Peyer's patch (tissue), 4 donors: ENCODE measurements around the gene TYMP. TPM values are rescaled to one million over a fixed set of nuclear protein-coding genes. Genes with fewer than 3 reads are reported as not detected.

Source experiments
- DNase-seq, 3 donors: peaks; one replicate each; pipeline ENCODE4 v3.0.0-alpha.2; 2017 to 2019
- H3K27ac ChIP-seq, 4 donors: fragments of 200-600 bp; sonication (generic); one replicate each; pipeline ENCODE4 v1.5.1; 2016 to 2019
- H3K27me3 ChIP-seq, 2 donors: fragments of 200-600 bp; sonication (generic); one replicate each; pipeline ENCODE4 v1.5.1; 2019
- H3K36me3 ChIP-seq, 3 donors: fragments of 200-600 bp; sonication (generic); one replicate each; pipeline ENCODE4 v1.5.1; 2016 to 2019
- H3K4me1 ChIP-seq, 4 donors: fragments of 200-600 bp; sonication (generic); one replicate each; pipeline ENCODE4 v1.5.1; 2016 to 2019
- H3K4me3 ChIP-seq, 4 donors: fragments of 200-600 bp; sonication (generic); 1 replicate in 3 of 4; 2 replicates in 1 of 4; pipeline ENCODE4 v1.5.1; 2016 to 2019; ENCODE audit warnings: mild to moderate bottlenecking in 1 of 4
- H3K9me3 ChIP-seq, 4 donors: fragments of 200-600 bp; sonication (generic); one replicate each; pipeline ENCODE4 v1.5.1; 2016 to 2019; ENCODE audit warnings: mild to moderate bottlenecking in 1 of 4
- POLR2A ChIP-seq, 2 donors: fragments of 450-650 bp; IDR thresholded peaks; one replicate each; pipeline ENCODE4 v1.5.1; 2017; ENCODE audit warnings: antibody characterized with exemption in 2 of 2, mild to moderate bottlenecking in 2 of 2, moderate library complexity in 2 of 2
- total RNA-seq, 4 donors: library from RNA; depleted of rRNA; stranded (reverse); fragments of >200 nt; gene quantifications; one replicate each; pipeline ENCODE4 v1.1.0, GENCODE V29; 2016
- TF ChIP-seq, protein P1 (sequence below), 6 experiments: fragments of 450-650 bp in 4 of 6; fragments of 200-600 bp in 2 of 6; sonication (generic) in 1 of 6; IDR thresholded peaks; one replicate each; pipeline ENCODE4 v1.5.1; 2017 to 2019; ENCODE audit warnings: antibody characterized with exemption in 6 of 6, mild to moderate bottlenecking in 3 of 6, moderate library complexity in 1 of 6

The TYMP gene
- total RNA-seq, 4 donors from 2014 or later = 53.5 to 93.9 (median 88.3) TPM

DNA sequence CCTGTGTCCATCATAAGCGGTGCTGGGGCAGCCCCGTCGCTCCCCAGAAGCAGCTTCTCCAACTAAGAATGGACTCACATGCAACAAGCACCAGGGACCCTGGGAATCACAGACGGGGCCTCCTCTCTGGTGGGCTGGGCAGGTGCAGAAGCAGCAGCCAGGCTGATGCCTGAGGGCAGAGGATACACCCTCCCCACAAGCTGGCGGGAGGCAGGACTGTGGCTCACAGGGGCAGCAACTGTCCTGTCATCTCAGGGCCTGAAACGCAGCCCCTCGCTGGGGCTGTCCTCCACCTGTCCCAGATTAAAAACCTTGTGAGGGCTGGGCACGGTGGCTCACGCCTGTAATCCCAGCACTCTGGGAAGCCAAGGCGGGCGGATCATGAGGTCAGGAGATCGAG, 51.9 kb downstream of the TYMP start:
- H3K4me3 ChIP-seq = no peak overlapping the region
- no peak for DNase-seq
- no peaks in the 10 kb centered on the region for H3K36me3 ChIP-seq
- peaks cover 0 to 22% of the 10 kb centered on the region in 2 donors for H3K27me3 ChIP-seq
- TF ChIP-seq POLR2A (IDR thresholded peaks at IDR 0.05) = no peak
- TF ChIP-seq, protein P1, sequence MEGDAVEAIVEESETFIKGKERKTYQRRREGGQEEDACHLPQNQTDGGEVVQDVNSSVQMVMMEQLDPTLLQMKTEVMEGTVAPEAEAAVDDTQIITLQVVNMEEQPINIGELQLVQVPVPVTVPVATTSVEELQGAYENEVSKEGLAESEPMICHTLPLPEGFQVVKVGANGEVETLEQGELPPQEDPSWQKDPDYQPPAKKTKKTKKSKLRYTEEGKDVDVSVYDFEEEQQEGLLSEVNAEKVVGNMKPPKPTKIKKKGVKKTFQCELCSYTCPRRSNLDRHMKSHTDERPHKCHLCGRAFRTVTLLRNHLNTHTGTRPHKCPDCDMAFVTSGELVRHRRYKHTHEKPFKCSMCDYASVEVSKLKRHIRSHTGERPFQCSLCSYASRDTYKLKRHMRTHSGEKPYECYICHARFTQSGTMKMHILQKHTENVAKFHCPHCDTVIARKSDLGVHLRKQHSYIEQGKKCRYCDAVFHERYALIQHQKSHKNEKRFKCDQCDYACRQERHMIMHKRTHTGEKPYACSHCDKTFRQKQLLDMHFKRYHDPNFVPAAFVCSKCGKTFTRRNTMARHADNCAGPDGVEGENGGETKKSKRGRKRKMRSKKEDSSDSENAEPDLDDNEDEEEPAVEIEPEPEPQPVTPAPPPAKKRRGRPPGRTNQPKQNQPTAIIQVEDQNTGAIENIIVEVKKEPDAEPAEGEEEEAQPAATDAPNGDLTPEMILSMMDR (IDR thresholded peaks at IDR 0.05) = no peak
- no peaks in the 10 kb centered on the region for H3K9me3 ChIP-seq
- H3K4me1 ChIP-seq = peaks cover 0 to 38% (median 22%) of the 10 kb centered on the region in 4 donors
- no peak overlapping the region for H3K27ac ChIP-seq

DNA sequence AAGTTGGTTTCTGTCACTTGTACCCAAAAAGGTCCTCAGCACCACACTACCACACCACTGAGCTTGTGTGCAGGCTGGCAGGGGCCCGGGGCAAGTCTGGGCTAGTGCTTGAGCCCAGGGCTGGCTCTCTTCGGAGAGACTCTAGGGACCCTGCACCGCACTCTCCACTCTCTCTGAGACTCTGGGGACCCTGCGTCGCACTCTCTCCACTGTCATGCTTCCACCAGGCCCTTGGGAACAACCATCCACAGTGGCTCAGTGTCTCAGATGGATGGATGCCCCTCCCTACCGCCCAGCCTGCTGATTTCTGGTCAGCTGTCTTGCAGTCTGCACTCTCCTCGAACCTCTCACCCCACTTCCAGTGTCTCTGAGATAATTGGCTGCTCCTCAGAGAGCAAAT, 52.9 kb downstream of the TYMP start:
- no peak overlapping the region for H3K27ac ChIP-seq

More for the DNA sequence above, 52.9 kb downstream of the TYMP start:
- Histone ChIP-seq H3K27me3 (peaks cover 0 to 15% of the 10 kb centered on the region in 2 donors), H3K9me3 (no peaks in the 10 kb centered on the region), H3K4me1 (peaks cover 2 to 39% (median 29%) of the 10 kb centered on the region in 4 donors), H3K4me3 (no peak overlapping the region), H3K36me3 (no peaks in the 10 kb centered on the region)
- TF ChIP-seq, protein P1 (IDR thresholded peaks at IDR 0.05) = no peak
- DNase-seq = no peak

Other genes starting within 250 kb of the TYMP start
- gene PLXNB2, start 222.4 kb downstream of the TYMP start, total RNA-seq = 100 to 1,000 TPM; 182 to 597 (median 307) TPM
- gene DENND6B, start 203.0 kb downstream of the TYMP start, total RNA-seq = 10 to 100 TPM in 1 of 4 donors, 1 to 10 TPM in 3; 5.4 to 14.9 (median 6.3) TPM
- gene PPP6R2, start 186.7 kb downstream of the TYMP start, total RNA-seq = 100 to 1,000 TPM in 2 of 4 donors, 10 to 100 TPM in 2; 82.8 to 201 (median 111) TPM
- gene SBF1, start 55.0 kb downstream of the TYMP start, total RNA-seq = 100 to 1,000 TPM in 3 of 4 donors, 10 to 100 TPM in 1; 72.0 to 133 (median 121) TPM
- 1 to 10 TPM in 3 of 4 donors, under 1 TPM in 1; 0.83 to 8.4 (median 5.8) TPM for gene ADM2, start 48.5 kb downstream of the TYMP start, total RNA-seq
- gene MIOX, start 43.2 kb downstream of the TYMP start, total RNA-seq = not detected
- gene LMF2, start 22.3 kb downstream of the TYMP start, total RNA-seq = 10 to 100 TPM; 68.5 to 94.9 (median 83.3) TPM
- gene NCAPH2, start 21.8 kb downstream of the TYMP start, total RNA-seq = 10 to 100 TPM; 34.0 to 85.8 (median 41.2) TPM
- 1 to 10 TPM in 3 of 4 donors, not detected in 1; 1.2 to 6.3 (median 4.5) TPM for gene SCO2, start 4.4 kb downstream of the TYMP start, total RNA-seq
- gene KLHDC7B, start 15.9 kb upstream of the TYMP start, total RNA-seq = 1 to 10 TPM in 1 of 4 donors, not detected in 3; 1.1 TPM
- gene SYCE3, start 32.9 kb upstream of the TYMP start, total RNA-seq = not detected
- 100 to 1,000 TPM in 1 of 4 donors, 10 to 100 TPM in 3; 51.2 to 133 (median 56.5) TPM for gene CPT1B, start 48.4 kb upstream of the TYMP start, total RNA-seq
- gene CHKB, start 52.8 kb upstream of the TYMP start, total RNA-seq = 100 to 1,000 TPM; 111 to 278 (median 156) TPM
- gene MAPK8IP2, start 70.8 kb upstream of the TYMP start, total RNA-seq = 1 to 10 TPM in 1 of 4 donors, under 1 TPM in 2, not detected in 1; 0.66 to 1.2 (median 0.83) TPM
- 100 to 1,000 TPM in 3 of 4 donors, 10 to 100 TPM in 1; 84.2 to 130 (median 124) TPM for gene ARSA, start 98.1 kb upstream of the TYMP start, total RNA-seq
- 10 to 100 TPM in 2 of 4 donors, 1 to 10 TPM in 2; 2.8 to 36.3 (median 10.8) TPM for gene SHANK3, start 142.8 kb upstream of the TYMP start, total RNA-seq
- gene ACR, start 208.2 kb upstream of the TYMP start, total RNA-seq = not detected